Measurements from ENCODE around the gene C16orf74. TPM values are rescaled to one million over a fixed set of nuclear protein-coding genes. Genes with fewer than 3 reads are reported as not detected.

C16orf74 gene
- total RNA-seq, 1 donor from 2014 or later, result 11.3 TPM

- no peak for DNase-seq (ENCODE audit: low spot score)
Measured at GRCh38 chr16:85718682-85719081, 32.2 kb downstream of the C16orf74 start.

- no peak for DNase-seq (ENCODE audit: low spot score)
Measured at GRCh38 chr16:85718153-85718477, 32.8 kb downstream of the C16orf74 start.

GRCh38 chr16:85717393-85718152 is 33.3 kb downstream of the C16orf74 start:
- DNase-seq (ENCODE audit: low spot score), result peak; percentile 54

- no peak for DNase-seq (ENCODE audit: low spot score)
Measured at GRCh38 chr16:85716680-85717038, 34.2 kb downstream of the C16orf74 start.

GRCh38 chr16:85716022-85716679 is 34.7 kb downstream of the C16orf74 start:
- DNase-seq (ENCODE audit: low spot score), result peak; percentile 24

GRCh38 chr16:85715169-85716021 is 35.5 kb downstream of the C16orf74 start:
- peak; percentile 48 for DNase-seq (ENCODE audit: low spot score)

GRCh38 chr16:85712801-85713200 is 38.1 kb downstream of the C16orf74 start:
- DNase-seq (ENCODE audit: low spot score), result no peak

- no peak for DNase-seq (ENCODE audit: low spot score)
Measured at GRCh38 chr16:85711982-85712587, 38.8 kb downstream of the C16orf74 start.

- no peak for DNase-seq (ENCODE audit: low spot score)
Measured at GRCh38 chr16:85710732-85711131, 40.2 kb downstream of the C16orf74 start.

- no peak for DNase-seq (ENCODE audit: low spot score)
Measured at GRCh38 chr16:85709766-85710585, 40.9 kb downstream of the C16orf74 start.

GRCh38 chr16:85708338-85708737 is 42.6 kb downstream of the C16orf74 start:
- DNase-seq (ENCODE audit: low spot score), result no peak

GRCh38 chr16:85707528-85708095 is 43.3 kb downstream of the C16orf74 start:
- DNase-seq (ENCODE audit: low spot score), result no peak

- DNase-seq (ENCODE audit: low spot score), result no peak
Measured at GRCh38 chr16:85706449-85707034, 44.4 kb downstream of the C16orf74 start.

- no peak for DNase-seq (ENCODE audit: low spot score)
Measured at GRCh38 chr16:85704900-85705846, 45.7 kb downstream of the C16orf74 start.

GRCh38 chr16:85704011-85704410 is 46.9 kb downstream of the C16orf74 start:
- DNase-seq (ENCODE audit: low spot score), result no peak

GRCh38 chr16:85699628-85700027 is 51.3 kb downstream of the C16orf74 start:
- DNase-seq (ENCODE audit: low spot score), result peak; percentile 52

GRCh38 chr16:85698935-85699558 is 51.8 kb downstream of the C16orf74 start:
- peak; percentile 58 for DNase-seq (ENCODE audit: low spot score)

GRCh38 chr16:85698459-85698891 is 52.4 kb downstream of the C16orf74 start:
- DNase-seq (ENCODE audit: low spot score), result no peak

- DNase-seq (ENCODE audit: low spot score), result no peak
Measured at GRCh38 chr16:85697431-85697830, 53.5 kb downstream of the C16orf74 start.
